ENCODE data around the gene MCEMP1.

DNA sequence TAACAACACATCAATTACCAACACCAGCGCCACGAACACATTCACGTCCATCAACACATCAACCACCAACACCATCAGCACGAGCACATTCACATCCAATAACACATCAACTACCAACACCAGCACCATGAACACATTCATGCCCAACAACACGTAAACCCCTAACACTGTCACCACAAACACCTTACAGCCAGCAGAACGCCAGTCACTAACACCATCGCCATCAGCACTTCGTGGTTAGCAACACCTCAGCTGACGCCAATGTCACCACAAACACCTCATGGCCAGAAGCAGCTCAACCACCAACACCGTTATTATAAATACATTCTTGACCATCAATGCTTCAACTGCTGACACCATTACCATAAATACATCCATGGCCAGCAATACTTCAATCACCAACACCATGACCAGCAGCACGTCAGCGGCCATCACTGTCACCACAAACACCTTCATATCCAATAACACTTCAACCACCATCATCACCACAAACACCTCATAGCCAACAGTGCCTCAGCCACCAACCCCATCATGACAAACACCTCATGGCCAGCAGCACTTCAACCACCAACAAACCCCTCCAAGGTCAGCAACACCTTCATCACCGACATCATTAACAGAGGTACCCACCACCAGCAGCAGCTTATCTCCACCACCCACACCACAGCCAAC, 15.7 kb downstream of the MCEMP1 start:
- TF ChIP-seq, protein P1, sequence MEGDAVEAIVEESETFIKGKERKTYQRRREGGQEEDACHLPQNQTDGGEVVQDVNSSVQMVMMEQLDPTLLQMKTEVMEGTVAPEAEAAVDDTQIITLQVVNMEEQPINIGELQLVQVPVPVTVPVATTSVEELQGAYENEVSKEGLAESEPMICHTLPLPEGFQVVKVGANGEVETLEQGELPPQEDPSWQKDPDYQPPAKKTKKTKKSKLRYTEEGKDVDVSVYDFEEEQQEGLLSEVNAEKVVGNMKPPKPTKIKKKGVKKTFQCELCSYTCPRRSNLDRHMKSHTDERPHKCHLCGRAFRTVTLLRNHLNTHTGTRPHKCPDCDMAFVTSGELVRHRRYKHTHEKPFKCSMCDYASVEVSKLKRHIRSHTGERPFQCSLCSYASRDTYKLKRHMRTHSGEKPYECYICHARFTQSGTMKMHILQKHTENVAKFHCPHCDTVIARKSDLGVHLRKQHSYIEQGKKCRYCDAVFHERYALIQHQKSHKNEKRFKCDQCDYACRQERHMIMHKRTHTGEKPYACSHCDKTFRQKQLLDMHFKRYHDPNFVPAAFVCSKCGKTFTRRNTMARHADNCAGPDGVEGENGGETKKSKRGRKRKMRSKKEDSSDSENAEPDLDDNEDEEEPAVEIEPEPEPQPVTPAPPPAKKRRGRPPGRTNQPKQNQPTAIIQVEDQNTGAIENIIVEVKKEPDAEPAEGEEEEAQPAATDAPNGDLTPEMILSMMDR (IDR thresholded peaks at IDR 0.05), result no peak
- no peak for TF ChIP-seq POLR2A (IDR thresholded peaks at IDR 0.05)

Measured in adrenal gland (tissue), 5 donors.